T-cell (primary cell): ENCODE results near the gene SERF2. TPM values are rescaled to one million over a fixed set of nuclear protein-coding genes. Genes with fewer than 3 reads are reported as not detected.
"Not testable (repeated sequence)": the region's sequence is repeated elsewhere in the genome, so short reads cannot be mapped to it uniquely, and the experiment has no call there.

Experiments
- ATAC-seq, 4 experiments: fragments of 200-7000 bp in 3 of 4; fragments of 150-1000 bp in 1 of 4; cut with Tn5 transposase; replicated peaks in 1 of 4; 1 replicate in 3 of 4; 2 replicates in 1 of 4; pipeline ENCODE4 v1.10.0; 2021; ENCODE audit warnings: moderate library complexity in 3 of 4, mild to moderate bottlenecking in 2 of 4, moderate number of reproducible peaks in 1 of 4
- CTCF ChIA-PET, 2 donors: fragments of 300-600 bp; sonication (Branson Sonifier 250); formaldehyde crosslinking; loops; one replicate each; lab custom pipeline; 2022; ENCODE audit warnings: antibody characterized with exemption in 2 of 2; lab: Charles Lee
- POLR2A ChIA-PET, 2 donors: fragments of 300-600 bp; sonication (Branson Sonifier 250); formaldehyde crosslinking; loops; one replicate each; lab custom pipeline; 2022; ENCODE audit warnings: antibody characterized with exemption in 2 of 2; lab: Charles Lee
- DNase-seq, 35 experiments: peaks; one replicate each; pipeline versions ENCODE4 v3.0.0 to v3.0.0-alpha.2; 2013 to 2023
- H3K27ac ChIP-seq: one replicate; pipeline ENCODE4 v1.5.1; 2013; ENCODE audit warnings: low read length
- H3K27me3 ChIP-seq, 2 experiments: replicated peaks in 1 of 2; 1 replicate in 1 of 2; 2 replicates in 1 of 2; pipeline versions ENCODE4 v1.6.1 to v1.7.0; 2013; ENCODE audit warnings: low read length in 1 of 2, mixed read lengths in 1 of 2; ENCODE audit not compliant: control insufficient read depth in 2 of 2, insufficient read depth in 2 of 2; ENCODE audit errors: extremely low read depth in 1 of 2
- H3K36me3 ChIP-seq, 2 donors: 1 replicate in 1 of 2; 2 replicates in 1 of 2; pipeline versions ENCODE4 v1.6.1 to v1.7.0; 2013; ENCODE audit warnings: low read length in 1 of 2; ENCODE audit not compliant: control insufficient read depth in 2 of 2, insufficient read depth in 1 of 2; ENCODE audit errors: extremely low read depth in 1 of 2
- H3K4me1 ChIP-seq, 2 experiments: 1 replicate in 1 of 2; 2 replicates in 1 of 2; pipeline versions ENCODE4 v1.6.1 to v1.7.0; 2013; ENCODE audit warnings: low read length in 2 of 2, mixed read lengths in 1 of 2; ENCODE audit not compliant: insufficient read depth in 2 of 2, control insufficient read depth in 1 of 2; ENCODE audit errors: extremely low read depth in 1 of 2
- H3K4me3 ChIP-seq, 2 donors: 1 replicate in 1 of 2; 2 replicates in 1 of 2; pipeline versions ENCODE4 v1.5.1 to v1.7.0; 2013; ENCODE audit warnings: mild to moderate bottlenecking in 2 of 2, low read length in 1 of 2, moderate library complexity in 1 of 2; ENCODE audit not compliant: control insufficient read depth in 1 of 2; ENCODE audit errors: extremely low read depth in 1 of 2
- H3K9me3 ChIP-seq: 2 replicates; pipeline ENCODE4 v1.7.0; 2013
- H3K27ac Mint-ChIP-seq, 2 donors: one replicate each; pipeline ENCODE4 v1.8.0; 2020 to 2021; ENCODE audit warnings: mild to moderate bottlenecking in 2 of 2, mixed read lengths in 2 of 2
- H3K27me3 Mint-ChIP-seq, 2 donors: one replicate each; pipeline ENCODE4 v1.8.0; 2021 to 2022; ENCODE audit warnings: mixed read lengths in 2 of 2
- H3K36me3 Mint-ChIP-seq: one replicate; pipeline ENCODE4 v1.8.0; 2021; ENCODE audit warnings: mixed read lengths
- H3K4me1 Mint-ChIP-seq, 3 donors: one replicate each; pipeline ENCODE4 v1.8.0; 2020 to 2022; ENCODE audit warnings: mixed read lengths in 3 of 3, mild to moderate bottlenecking in 1 of 3
- H3K4me3 Mint-ChIP-seq, 3 donors: one replicate each; pipeline ENCODE4 v1.8.0; 2020 to 2022; ENCODE audit warnings: mild to moderate bottlenecking in 3 of 3, mixed read lengths in 3 of 3, moderate library complexity in 3 of 3
- H3K9me3 Mint-ChIP-seq, 3 donors: one replicate each; pipeline ENCODE4 v1.8.0; 2020 to 2022; ENCODE audit warnings: mixed read lengths in 3 of 3
- WGBS: methylation state at CpG from one replicate; pipeline ENCODE4 v1.1.5; 2013; ENCODE audit warnings: missing lambda C conversion rate; ENCODE audit not compliant: insufficient coverage; 5-methylcytosine and 5-hydroxymethylcytosine counted together
- total RNA-seq, 35 experiments: library from RNA in 6 of 35; stranded (reverse) in 6 of 35; fragments of 120-200 nt in 1 of 35; gene quantifications; one replicate each; pipeline versions ENCODE4 v1.2.1 to v1.2.4 and lab custom pipeline; 2013 to 2026

SERF2 gene
- total RNA-seq, 5 donors from 2014 or later (not counting 1 experiment from before 2014, with no cell fraction given) = 397 to 586 (median 532) TPM

GRCh38 chr15:43800286-43801141 is 8.4 kb downstream of the SERF2 start, which contains the start of gene HYPK:
Gene HYPK (plus strand): TSS chr15:43800599. CDS start chr15:43800623, 24 bp downstream.
- peak within 1 kb of the TSS; percentile 98 for H3K27ac Mint-ChIP-seq
- H3K27me3 ChIP-seq = no peaks in the 10 kb centered on the region
- WGBS = 7% methylated on average over 42 of the region's 44 CpGs
- peak; percentile 84 to 95 (median 92) for DNase-seq
- no peaks in the 10 kb centered on the region for H3K9me3 Mint-ChIP-seq
- H3K27me3 Mint-ChIP-seq = no peaks in the 10 kb centered on the region
- H3K36me3 ChIP-seq = peaks cover 7 to 61% of the 10 kb centered on the region in 2 donors
- no peaks in the 10 kb centered on the region for H3K9me3 ChIP-seq
- peaks cover 15 to 23% of the 10 kb centered on the region in 2 experiments for H3K4me1 ChIP-seq
- ChIA-PET CTCF (interaction anchor here (0.6 to 1.4 kb wide), 4 partner anchors 10 to 55 kb away, joined by 3 to 5 read pairs (median 5); partner anchors contain the start of genes ELL3 (in 1 of the 2), MFAP1 (in 1 of the 2) and PDIA3 (in 1 of the 2)), POLR2A (interaction anchor here (0.6 to 1.2 kb wide), 6 partner anchors 21 to 627 kb away, joined by 3 to 11 read pairs (median 4); partner anchors contain the start of genes MFAP1 (in 2 of the 2) and CTDSPL2 (in 1 of the 2))
- peak; percentile 96 to 99 (median 98) for ATAC-seq
- H3K4me3 Mint-ChIP-seq = peak within 1 kb of the TSS; percentile 97 to 99 (median 99)
- peaks cover 49% of the 10 kb centered on the region for H3K36me3 Mint-ChIP-seq
- peaks cover 49 to 54% (median 53%) of the 10 kb centered on the region in 3 donors for H3K4me1 Mint-ChIP-seq
- H3K4me3 ChIP-seq = peak within 1 kb of the TSS; percentile 80 to 90
- peak within 1 kb of the TSS; percentile 77 for H3K27ac ChIP-seq

- WGBS = 97% methylated on average over 3 of the region's 7 CpGs
- H3K9me3 ChIP-seq, H3K4me3 ChIP-seq, H3K27ac Mint-ChIP-seq, CTCF ChIA-PET, ATAC-seq, H3K27me3 ChIP-seq, POLR2A ChIA-PET, H3K9me3 Mint-ChIP-seq, H3K27me3 Mint-ChIP-seq, H3K27ac ChIP-seq, H3K4me3 Mint-ChIP-seq, DNase-seq: not testable (repeated sequence)
- Mint-ChIP-seq H3K36me3 (peaks cover 51% of the 10 kb centered on the region), H3K4me1 (peaks cover 33 to 38% (median 38%) of the 10 kb centered on the region in 3 donors)
- peaks cover 12 to 23% of the 10 kb centered on the region in 2 experiments for H3K4me1 ChIP-seq
- H3K36me3 ChIP-seq = peaks cover 6 to 62% of the 10 kb centered on the region in 2 donors
Measured at GRCh38 chr15:43802676-43803075, 10.6 kb downstream of the SERF2 start.

- Histone ChIP-seq H3K27me3 (no peaks in the 10 kb centered on the region), H3K4me1 (no peaks in the 10 kb centered on the region), H3K4me3 (no peak overlapping the region), H3K36me3 (peaks cover 12 to 90% of the 10 kb centered on the region in 2 donors), H3K9me3 (no peaks in the 10 kb centered on the region), H3K27ac (no peak overlapping the region)
- Mint-ChIP-seq H3K27ac (no peak overlapping the region), H3K27me3 (no peaks in the 10 kb centered on the region), H3K4me1 (peaks cover 3 to 4% (median 3%) of the 10 kb centered on the region in 3 donors), H3K9me3 (no peaks in the 10 kb centered on the region), H3K4me3 (no peak overlapping the region), H3K36me3 (peaks cover 54% of the 10 kb centered on the region)
- ChIA-PET POLR2A (interaction anchor here in 1 of 2 donors (1.1 kb wide), 1 partner anchor 20 kb away, joined by 4 read pairs; no protein-coding TSS in a partner anchor), CTCF (interaction anchor here in 1 of 2 donors (1.0 kb wide), 1 partner anchor 16 kb away, joined by 3 read pairs; the partner anchor contains the start of gene MFAP1)
- WGBS = 92% methylated on average over 2 of the region's 5 CpGs
- no peak for ATAC-seq
- DNase-seq = no peak
Measured at GRCh38 chr15:43808435-43808950, 16.4 kb downstream of the SERF2 start.

- peaks cover 16 to 93% of the 10 kb centered on the region in 2 donors for H3K36me3 ChIP-seq
- ATAC-seq = no peak
- no peaks in the 10 kb centered on the region for H3K27me3 ChIP-seq
- Mint-ChIP-seq H3K27me3 (no peaks in the 10 kb centered on the region), H3K9me3 (no peaks in the 10 kb centered on the region), H3K4me3 (no peak overlapping the region), H3K36me3 (peaks cover 53% of the 10 kb centered on the region), H3K4me1 (peaks cover 2 to 4% (median 3%) of the 10 kb centered on the region in 3 donors), H3K27ac (no peak overlapping the region)
- H3K4me1 ChIP-seq = no peaks in the 10 kb centered on the region
- H3K9me3 ChIP-seq = no peaks in the 10 kb centered on the region
- ChIA-PET CTCF (interaction anchor here in 1 of 2 donors (1.0 kb wide), 1 partner anchor 15 kb away, joined by 3 read pairs; the partner anchor contains the start of gene MFAP1), POLR2A (interaction anchor here in 1 of 2 donors (0.7 to 1.1 kb wide), 2 partner anchors 19 kb away, joined by 4 to 6 read pairs; no protein-coding TSS in a partner anchor)
- no peak overlapping the region for H3K4me3 ChIP-seq
- no peak for DNase-seq
- H3K27ac ChIP-seq = no peak overlapping the region
- WGBS = no CpG with 5 or more reads among the region's 6 CpGs
Measured at GRCh38 chr15:43808960-43809678, 17.0 kb downstream of the SERF2 start.

- WGBS = 100% methylated on average over 1 of the region's 5 CpGs
- H3K4me1 Mint-ChIP-seq = peaks cover 8 to 19% (median 12%) of the 10 kb centered on the region in 3 donors
- DNase-seq, H3K27me3 Mint-ChIP-seq, H3K4me1 ChIP-seq, H3K27ac Mint-ChIP-seq, H3K4me3 Mint-ChIP-seq, H3K4me3 ChIP-seq, H3K9me3 ChIP-seq, POLR2A ChIA-PET, H3K9me3 Mint-ChIP-seq, ATAC-seq, H3K27ac ChIP-seq, H3K27me3 ChIP-seq: not testable (repeated sequence)
- H3K36me3 ChIP-seq = peaks cover 21 to 68% of the 10 kb centered on the region in 2 donors
- H3K36me3 Mint-ChIP-seq = peaks cover 27% of the 10 kb centered on the region
- CTCF ChIA-PET = interaction anchor here in 1 of 2 donors (0.6 kb wide), 1 partner anchor 704 kb away, joined by 6 read pairs; no protein-coding TSS in a partner anchor
Measured at GRCh38 chr15:43815064-43815463, 22.9 kb downstream of the SERF2 start.
